MM.1S (cell line): ENCODE measurements around the gene ETAA1.

ENCODE experiments used
- CTCF ChIP-seq: fragments of 300-600 bp; sonication (generic); IDR thresholded peaks from 2 replicates; pipeline ENCODE4 v1.5.1; 2016; ENCODE audit warnings: antibody characterized with exemption, low read length, mixed read lengths
- EZH2 ChIP-seq: fragments of 300-600 bp; sonication (generic); optimal IDR thresholded peaks from 2 replicates; pipeline ENCODE3; 2017; ENCODE audit warnings: low read depth, mild to moderate bottlenecking, antibody characterized with exemption, low read length, mixed read lengths
- EZH2phosphoT487 ChIP-seq: fragments of 300-600 bp; sonication (generic); IDR thresholded peaks from 2 replicates; pipeline ENCODE4 v1.6.1; 2018; ENCODE audit warnings: antibody characterized with exemption, low read length

DNA sequence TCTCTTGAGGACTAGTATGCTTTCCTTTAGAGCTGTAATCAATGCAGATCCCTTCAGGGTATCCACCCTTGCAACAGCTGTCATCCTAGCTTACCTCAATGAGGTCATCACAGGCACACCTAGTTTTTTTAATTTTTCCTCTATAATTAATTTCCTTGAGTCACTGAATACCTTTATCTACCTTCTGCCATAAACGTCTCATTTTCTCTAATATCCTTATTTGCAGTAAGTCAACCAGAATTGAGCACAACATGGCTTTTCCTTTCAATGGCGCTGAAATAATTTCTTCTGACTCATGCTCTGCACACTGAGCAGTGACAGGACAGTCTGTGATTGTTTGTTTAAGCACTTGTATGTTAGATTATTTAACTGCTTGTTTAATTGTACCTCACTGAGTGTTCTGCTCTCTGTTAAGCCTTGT is 49.4 kb downstream of the ETAA1 start:
- no peak for TF ChIP-seq CTCF
- no peak for TF ChIP-seq EZH2
- no peak for TF ChIP-seq EZH2phosphoT487
